VCaP (cell line): ENCODE results near the gene SOX18.
A peak's percentile ranks its signal among the peaks of the same experiment; 100 is the strongest.

Source experiments
- H3K27ac ChIP-seq: fragments of 450-650 bp; 2 replicates; pipeline ENCODE4 v1.5.1; 2017
- CTCF ChIP-seq: fragments of 450-650 bp; conservative IDR thresholded peaks from 2 replicates; pipeline ENCODE4 v1.5.1; 2017; ENCODE audit warnings: mild to moderate bottlenecking, moderate library complexity

The SOX18 gene

DNA sequence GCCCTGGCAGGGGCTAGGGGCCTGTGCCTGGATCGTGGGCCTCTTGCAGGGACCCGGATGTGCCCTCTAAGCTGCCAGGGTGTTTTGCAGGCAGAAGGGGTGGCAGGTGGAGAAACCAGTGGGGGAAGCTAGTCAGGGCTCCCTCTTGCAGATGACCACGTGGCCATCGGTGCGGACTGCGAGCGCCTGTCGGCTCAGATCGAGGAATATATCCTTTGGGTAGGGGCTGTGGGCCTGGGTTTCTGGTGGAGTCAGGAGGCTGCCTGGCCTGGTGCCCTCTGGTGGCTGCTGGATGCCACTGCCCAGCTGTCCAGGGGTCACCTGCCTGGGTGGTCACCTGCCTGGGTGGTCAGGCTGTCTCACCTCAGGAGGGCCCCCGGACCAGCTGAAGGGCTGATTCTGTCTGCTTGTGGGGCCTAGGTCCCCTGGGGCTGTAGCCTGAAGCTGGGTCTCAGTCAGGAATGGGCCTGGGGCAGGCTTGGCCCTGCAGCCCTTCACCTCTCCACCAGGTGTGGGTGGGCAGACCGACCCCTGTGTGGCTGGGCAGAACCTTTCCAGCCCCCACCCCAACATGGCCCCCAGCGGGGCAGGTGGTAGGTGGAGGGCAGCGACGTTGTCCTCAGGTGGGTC, 20.3 kb upstream of the SOX18 start:
- H3K27ac ChIP-seq = no peak overlapping the region
- TF ChIP-seq CTCF = peak; percentile 97

DNA sequence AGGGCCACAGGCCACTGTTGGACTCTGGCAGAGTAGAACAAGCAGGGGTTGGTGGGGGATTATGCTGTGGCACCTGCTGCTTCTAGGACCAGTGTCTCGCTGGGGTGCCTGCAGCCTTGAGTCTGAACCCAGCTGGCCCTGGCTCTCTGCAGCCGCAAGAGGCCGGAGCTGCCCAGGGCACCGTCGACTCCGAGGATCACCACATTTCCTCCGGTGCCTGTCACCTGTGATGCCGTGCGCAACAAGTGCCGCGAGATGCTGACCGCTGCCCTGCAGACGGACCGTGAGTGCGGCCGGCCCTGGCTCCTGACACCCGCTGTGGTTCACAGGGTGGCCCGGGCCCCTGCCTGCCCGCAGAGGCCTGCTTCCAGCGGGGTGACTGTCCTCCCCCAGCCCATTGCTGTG, 19.8 kb upstream of the SOX18 start:
- TF ChIP-seq CTCF = no peak
- no peak overlapping the region for H3K27ac ChIP-seq

DNA sequence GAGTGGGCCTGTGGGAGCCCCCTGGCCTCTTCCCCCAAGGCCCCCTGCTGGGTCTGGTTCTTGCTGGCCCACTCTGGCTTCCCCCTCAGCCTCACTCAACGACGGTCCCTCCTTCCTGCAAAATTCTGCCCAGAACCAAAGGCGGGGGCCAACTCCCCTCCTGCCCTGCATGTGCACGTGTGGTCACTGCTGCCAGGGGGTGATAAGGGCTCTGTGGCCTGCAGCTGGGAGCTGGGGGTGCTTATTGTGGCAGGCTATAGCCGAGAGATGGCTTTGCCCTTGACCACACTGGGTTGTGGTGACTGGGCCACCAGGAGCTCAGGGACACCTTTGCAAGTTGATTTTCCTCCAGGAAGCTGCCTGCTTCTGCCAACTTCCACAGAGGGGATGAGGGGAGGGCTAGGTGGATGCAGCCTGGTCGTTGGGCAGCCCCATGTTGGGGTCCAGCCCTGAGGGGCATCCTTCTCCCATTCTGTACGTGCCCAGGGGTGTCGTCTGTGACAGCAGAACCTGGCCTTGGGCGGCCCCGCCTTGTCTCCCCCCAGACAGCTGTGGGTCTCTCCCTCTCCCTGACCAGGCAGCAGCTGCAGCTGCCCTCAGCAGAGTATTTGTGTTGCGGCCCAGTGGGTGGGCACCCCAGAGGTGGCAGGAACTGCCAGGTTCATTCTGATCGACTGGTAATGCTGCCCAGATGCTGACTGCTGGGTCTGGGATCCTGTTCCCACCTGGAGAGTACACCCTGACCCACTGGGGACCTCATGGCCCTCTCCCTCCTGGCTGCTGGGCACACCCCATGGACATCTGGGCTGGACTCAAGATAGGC, 19.2 kb upstream of the SOX18 start:
- H3K27ac ChIP-seq = no peak overlapping the region
- no peak for TF ChIP-seq CTCF

DNA sequence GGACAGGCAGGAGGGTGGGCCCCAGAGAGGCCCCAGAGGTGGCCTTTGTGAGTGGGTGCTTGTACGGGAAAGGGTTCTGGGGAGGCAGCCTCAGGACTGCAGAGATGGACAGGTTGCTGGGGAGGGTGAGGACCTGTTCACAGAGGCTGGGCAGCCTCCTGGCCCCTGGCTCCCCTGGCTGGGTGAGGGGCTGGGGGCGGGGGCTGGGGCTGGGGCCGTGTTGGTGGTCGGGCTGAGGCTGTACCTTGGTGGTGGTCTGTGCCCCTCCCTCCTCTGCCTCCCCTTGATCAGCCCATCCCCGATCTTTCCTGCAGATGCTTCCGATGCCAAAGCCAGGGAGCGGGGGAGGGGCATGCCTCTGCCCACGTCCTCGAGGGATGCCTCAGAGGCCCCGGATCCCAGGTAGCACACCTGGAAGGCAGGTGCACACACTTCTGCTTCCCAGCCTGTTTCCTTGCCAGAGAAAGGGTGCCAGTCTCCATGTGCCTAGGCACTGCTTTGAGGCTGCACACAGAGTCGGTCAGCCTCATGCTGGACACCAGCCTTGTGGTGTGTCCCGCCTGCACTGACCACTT, 18.4 kb upstream of the SOX18 start:
- no peak for TF ChIP-seq CTCF
- H3K27ac ChIP-seq = no peak overlapping the region

GRCh38 chr20:64067005-64067632, 17.7 kb upstream of the SOX18 start:
- H3K27ac ChIP-seq = no peak overlapping the region
- TF ChIP-seq CTCF = no peak

- H3K27ac ChIP-seq = no peak overlapping the region
- no peak for TF ChIP-seq CTCF
Measured at GRCh38 chr20:64065974-64066343, 16.5 kb upstream of the SOX18 start.
